NCI-H446 treated with DMSO at 0.1 percent for 48 hours (cell line): Measurements from ENCODE around the gene INTS7.
"Not testable (repeated sequence)": the region's sequence is repeated elsewhere in the genome, so short reads cannot be mapped to it uniquely, and the experiment has no call there.

Experiments
- DNase-seq: peaks from one replicate; lab custom pipeline; 2025; lab: John Stamatoyannopoulos, UW

INTS7 gene

GRCh38 chr1:212035835-212036605 lies 663 bp upstream of the INTS7 start:
- DNase-seq, result no peak

GRCh38 chr1:212034516-212035122 lies 738 bp downstream of the INTS7 start:
- no peak for DNase-seq

GRCh38 chr1:212030936-212031528 lies 4.3 kb downstream of the INTS7 start:
- DNase-seq, result peak; percentile 21

GRCh38 chr1:212027727-212028126 lies 7.6 kb downstream of the INTS7 start:
- not testable (repeated sequence) for DNase-seq

GRCh38 chr1:212024469-212025149 lies 10.7 kb downstream of the INTS7 start:
- DNase-seq, result no peak

GRCh38 chr1:212022908-212023307 lies 12.4 kb downstream of the INTS7 start:
- not testable (repeated sequence) for DNase-seq

GRCh38 chr1:212021563-212021962 lies 13.8 kb downstream of the INTS7 start:
- DNase-seq, result no peak

GRCh38 chr1:212020975-212021374 lies 14.4 kb downstream of the INTS7 start:
- no peak for DNase-seq

GRCh38 chr1:212013672-212014071 lies 21.7 kb downstream of the INTS7 start:
- DNase-seq, result no peak

- DNase-seq, result peak; percentile 28
These were observed 23.2 kb downstream of the INTS7 start for GRCh38 chr1:212012034-212012740.

- DNase-seq, result no peak
These were observed 25.4 kb downstream of the INTS7 start for GRCh38 chr1:212010004-212010403.

GRCh38 chr1:212009561-212009960 lies 25.8 kb downstream of the INTS7 start:
- DNase-seq, result no peak

- no peak for DNase-seq
These were observed 27.5 kb downstream of the INTS7 start for GRCh38 chr1:212007886-212008285.

- no peak for DNase-seq
These were observed 28.2 kb downstream of the INTS7 start for GRCh38 chr1:212007178-212007577.

GRCh38 chr1:212004895-212005608 lies 30.3 kb downstream of the INTS7 start:
- DNase-seq, result no peak

- no peak for DNase-seq
These were observed 32.8 kb downstream of the INTS7 start for GRCh38 chr1:212002536-212002935.

GRCh38 chr1:211997426-211997825 lies 37.9 kb downstream of the INTS7 start:
- not testable (repeated sequence) for DNase-seq

GRCh38 chr1:211991695-211992094 lies 43.7 kb downstream of the INTS7 start:
- no peak for DNase-seq

GRCh38 chr1:211986628-211987254 lies 48.6 kb downstream of the INTS7 start:
- no peak for DNase-seq

GRCh38 chr1:211985556-211986264 lies 49.6 kb downstream of the INTS7 start:
- DNase-seq, result no peak
